Anterior cingulate cortex (tissue), 58 donors: ENCODE results near the gene BANK1.
A peak's percentile ranks its signal among the peaks of the same experiment; 100 is the strongest.

Source experiments
- DNase-seq, 58 donors: peaks; one replicate each; lab custom pipeline; 2025; lab: John Stamatoyannopoulos, UW

The BANK1 gene

DNA sequence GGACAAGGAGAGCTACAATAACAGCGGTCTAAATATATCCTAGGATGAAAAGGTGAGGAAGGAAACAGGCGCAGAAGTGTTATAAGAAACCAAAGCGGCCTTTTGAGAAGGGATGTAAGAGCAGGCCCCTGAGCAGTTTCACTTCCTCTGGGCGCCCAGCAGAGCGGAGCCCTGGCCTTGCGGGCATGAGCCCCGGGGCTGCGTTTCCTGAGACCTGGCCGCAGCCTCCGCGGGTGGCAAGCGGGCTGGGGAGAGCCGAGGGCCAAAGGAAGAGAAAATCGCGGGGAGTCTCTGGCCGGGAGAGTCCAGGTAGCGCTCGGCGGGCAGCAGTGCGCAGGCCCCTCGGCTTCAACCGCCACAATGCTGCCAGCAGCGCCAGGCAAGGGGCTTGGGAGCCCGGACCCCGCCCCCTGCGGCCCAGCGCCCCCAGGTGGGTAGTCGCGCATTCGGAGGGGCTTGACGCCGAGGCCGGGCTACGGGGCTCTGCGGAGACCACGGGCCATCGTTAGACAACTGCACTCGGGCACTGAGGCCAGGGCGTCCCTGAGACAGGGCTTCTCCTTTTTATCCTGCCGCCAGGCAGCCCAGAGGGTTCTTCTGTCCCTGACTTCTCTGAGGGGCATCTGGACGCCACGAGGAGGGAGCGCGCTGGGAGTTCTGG, at the start of gene BANK1:
TSS of gene BANK1 (plus strand) at position 210 of the 661 bp plus-strand sequence. CDS start at position 361, 151 bp downstream.
- peak in 35 of 58 donors; percentile 1 to 47 (median 14) for DNase-seq

- no peak for DNase-seq
Measured at GRCh38 chr4:101753721-101754120, 36.8 kb upstream of the BANK1 start.

DNA sequence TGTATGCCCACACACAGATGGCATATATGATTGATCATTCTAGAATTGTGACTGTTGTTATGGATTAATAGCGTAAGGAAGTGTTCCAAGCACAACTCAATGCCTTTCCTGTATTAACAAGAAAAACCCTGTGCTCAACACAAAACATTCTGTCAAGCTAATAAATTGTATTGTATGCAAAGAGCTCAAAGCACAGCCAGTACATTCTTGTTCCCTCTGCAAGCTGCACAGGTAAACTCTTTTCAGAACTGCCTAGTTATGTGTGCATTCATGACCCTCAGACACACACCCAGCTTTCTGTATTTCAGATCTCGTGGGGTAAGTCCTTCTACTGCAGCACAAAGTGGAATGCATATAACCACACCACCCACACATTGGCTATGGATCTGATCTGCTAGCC, 34.3 kb upstream of the BANK1 start:
- DNase-seq: no peak

GRCh38 chr4:101761405-101761804, 29.1 kb upstream of the BANK1 start:
- DNase-seq: no peak

DNA sequence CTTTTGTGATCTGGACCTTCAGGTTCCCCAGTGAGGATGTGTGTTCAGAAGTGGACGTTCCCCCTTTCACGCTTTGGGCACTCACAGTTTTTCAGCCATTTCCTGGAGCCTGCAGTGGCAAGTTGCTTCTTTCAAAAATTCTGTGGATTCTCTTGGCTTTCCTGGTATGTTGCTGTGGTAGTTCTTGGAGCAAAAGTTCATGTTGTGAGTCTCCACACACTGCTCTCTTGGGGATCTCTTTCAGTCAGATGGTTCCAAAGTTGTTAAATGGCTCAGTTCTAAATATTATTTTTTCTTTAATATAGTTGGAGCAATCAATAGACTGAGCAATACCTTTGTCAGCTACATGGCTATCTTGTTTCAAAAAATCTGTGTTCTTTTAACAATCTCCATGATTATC, 28.5 kb upstream of the BANK1 start:
- no peak for DNase-seq

DNA sequence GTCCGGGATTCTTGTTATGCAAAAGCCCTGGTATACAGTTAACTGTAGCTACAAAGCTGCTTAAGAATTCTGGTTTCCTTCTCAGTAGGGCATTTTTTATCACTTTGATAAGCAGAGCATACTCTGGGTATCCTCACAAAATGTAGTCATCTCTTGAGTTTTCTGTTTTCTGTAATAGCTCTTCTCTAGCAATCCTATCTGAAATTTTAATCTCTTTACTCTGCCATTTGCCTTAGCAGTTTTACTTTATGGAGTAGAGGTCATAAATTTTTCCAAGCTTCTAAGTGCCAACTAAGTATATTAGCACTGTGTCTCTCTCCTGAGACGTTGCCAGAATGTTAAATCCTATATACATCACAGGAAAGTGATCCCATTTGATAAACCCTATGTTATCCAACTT, 28.0 kb upstream of the BANK1 start:
- no peak for DNase-seq

GRCh38 chr4:101763576-101763975, 27.0 kb upstream of the BANK1 start:
- no peak for DNase-seq

GRCh38 chr4:101774807-101775206, 15.7 kb upstream of the BANK1 start:
- no peak for DNase-seq

DNA sequence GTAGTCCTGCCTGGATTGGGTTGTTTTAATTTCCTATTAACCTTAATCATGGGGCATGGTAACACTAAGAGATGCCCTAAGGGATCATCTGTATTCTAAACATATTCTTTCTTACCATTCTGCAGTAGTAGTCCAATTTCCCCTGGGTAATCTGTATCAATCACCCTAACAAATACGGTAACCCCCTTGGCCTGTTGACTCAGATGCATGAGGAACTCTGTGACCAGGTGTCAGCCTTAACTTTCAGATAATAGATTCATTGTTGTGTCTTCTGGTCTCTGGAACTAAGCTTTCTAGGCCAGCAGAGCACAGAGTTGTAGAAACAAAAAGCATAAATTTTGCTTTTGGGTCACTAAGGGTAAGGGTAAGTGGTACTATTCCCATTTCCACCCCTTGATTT, 13.1 kb upstream of the BANK1 start:
- no peak for DNase-seq

DNA sequence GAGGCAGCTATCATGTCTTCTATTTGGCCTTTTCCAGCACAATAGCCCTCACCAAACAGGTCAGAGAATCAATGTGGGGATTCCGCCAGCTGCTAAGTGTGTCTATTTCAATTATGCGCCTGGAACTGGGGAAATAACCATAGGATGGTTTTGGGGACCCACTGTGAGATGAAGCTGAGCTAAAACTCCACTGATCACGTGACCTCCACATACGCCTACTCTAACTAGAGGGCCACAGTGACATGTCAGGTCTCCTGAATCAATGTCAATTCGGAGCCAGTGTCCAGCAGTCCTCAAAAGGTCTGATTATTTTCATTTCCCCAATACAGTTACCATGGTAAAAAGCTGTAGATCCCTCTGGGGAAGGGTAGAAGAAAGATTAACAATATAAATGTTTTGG, 10.2 kb upstream of the BANK1 start:
- no peak for DNase-seq

DNA sequence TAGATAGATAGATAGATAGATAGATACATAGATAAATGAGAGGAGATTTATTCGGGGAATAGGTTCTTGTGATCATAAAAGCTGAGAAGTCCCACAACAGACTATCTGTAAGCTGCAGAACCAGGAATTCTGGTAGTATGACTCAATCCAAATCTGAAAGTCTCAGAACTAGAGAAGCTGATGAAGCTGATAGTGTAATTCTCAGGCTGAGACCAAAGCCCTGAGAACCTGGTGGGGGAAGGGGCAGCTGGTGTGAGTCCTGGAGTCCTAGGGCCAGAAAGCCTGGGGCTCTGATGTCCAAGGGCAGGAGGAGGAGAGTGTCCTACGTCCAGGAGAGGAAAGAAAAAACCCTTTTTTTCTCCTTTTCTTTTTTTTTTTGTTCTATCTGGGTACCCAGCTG, 8.0 kb upstream of the BANK1 start:
- no peak for DNase-seq

GRCh38 chr4:101784957-101785356, 5.6 kb upstream of the BANK1 start:
- DNase-seq: no peak

- DNase-seq: no peak
Measured at GRCh38 chr4:101785486-101785885, 5.0 kb upstream of the BANK1 start.

- peak in 1 of 58 donors; percentile 7 for DNase-seq
Measured at GRCh38 chr4:101787701-101788316, 2.7 kb upstream of the BANK1 start.

- DNase-seq: peak in 1 of 58 donors; percentile 3
Measured at GRCh38 chr4:101791182-101791558, 640 bp downstream of the BANK1 start.

- DNase-seq: no peak
Measured at GRCh38 chr4:101792056-101792590, 1.6 kb downstream of the BANK1 start.

DNA sequence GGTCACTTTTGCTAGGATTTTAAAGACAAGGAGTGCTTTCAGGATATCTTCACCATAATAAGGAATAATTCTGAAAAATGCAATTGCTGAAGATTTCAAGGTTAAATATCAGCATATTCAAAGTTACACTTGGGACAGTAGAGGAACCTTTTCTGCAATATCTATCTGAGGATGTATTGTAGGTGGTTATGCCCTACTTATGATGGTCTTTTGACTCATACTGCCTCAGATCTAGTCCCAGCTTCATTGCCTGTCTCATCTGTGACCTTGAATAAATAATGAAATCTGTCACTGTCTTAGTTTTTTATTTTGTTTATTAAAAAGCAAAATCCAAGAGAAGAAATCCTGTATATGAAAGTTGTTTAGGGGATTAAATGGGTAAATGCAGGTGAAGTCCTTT, 2.9 kb downstream of the BANK1 start:
- no peak for DNase-seq

DNA sequence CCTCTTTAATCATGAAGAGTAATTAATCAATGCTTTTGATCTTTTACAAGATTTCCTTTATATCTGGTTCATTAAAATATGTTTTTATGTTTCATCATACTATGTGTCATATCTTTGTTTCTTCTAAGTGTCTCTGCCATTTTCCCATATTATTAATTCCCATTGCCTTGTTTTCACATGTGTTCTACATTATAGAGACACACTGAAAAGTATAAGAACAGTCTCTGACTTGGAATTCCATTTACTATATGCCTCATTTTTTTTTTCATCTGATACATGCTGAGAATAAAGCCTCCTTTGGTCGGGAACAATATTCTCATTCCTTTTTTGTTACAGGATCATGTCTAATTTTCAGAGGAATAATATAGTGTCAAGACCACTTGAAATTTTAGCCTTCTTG, 4.3 kb downstream of the BANK1 start:
- DNase-seq: no peak

- no peak for DNase-seq
Measured at GRCh38 chr4:101795704-101796103, 5.2 kb downstream of the BANK1 start.

DNA sequence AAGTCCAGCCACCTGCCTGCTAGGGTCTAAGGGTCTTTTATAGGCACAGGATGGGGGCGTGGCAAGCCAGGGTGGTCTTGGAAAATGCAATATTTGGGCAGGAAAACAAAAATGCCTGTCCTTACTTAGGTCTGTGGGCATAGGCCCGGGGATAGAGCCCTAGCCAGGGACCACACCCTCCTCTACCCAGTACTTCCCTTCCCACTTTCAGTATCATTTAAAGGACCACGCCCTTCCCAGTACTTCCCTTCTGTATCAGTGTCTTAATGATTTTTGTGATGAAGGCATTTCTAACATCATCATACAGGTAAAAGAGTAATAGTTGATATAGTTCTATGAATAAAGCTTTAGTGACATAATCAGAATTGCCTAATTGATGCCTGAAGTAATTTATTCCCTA, 11.4 kb downstream of the BANK1 start:
- DNase-seq: no peak

GRCh38 chr4:101806914-101807313, 16.4 kb downstream of the BANK1 start:
- DNase-seq: no peak

GRCh38 chr4:101807351-101807750, 16.8 kb downstream of the BANK1 start:
- no peak for DNase-seq
